ENCODE measurements around the gene CPSF4L. TPM values are rescaled to one million over a fixed set of nuclear protein-coding genes. Genes with fewer than 3 reads are reported as not detected.
"Not testable (repeated sequence)": the region's sequence is repeated elsewhere in the genome, so short reads cannot be mapped to it uniquely, and the experiment has no call there.

CPSF4L gene, protein sequence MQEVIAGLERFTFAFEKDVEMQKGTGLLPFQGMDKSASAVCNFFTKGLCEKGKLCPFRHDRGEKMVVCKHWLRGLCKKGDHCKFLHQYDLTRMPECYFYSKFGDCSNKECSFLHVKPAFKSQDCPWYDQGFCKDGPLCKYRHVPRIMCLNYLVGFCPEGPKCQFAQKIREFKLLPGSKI
- under 1 TPM in 2 of 12 donors, not detected in 10; 0.20 to 0.24 TPM for polyA plus RNA-seq (ENCODE audit: insufficient read length in 12 of 12)
- long read RNA-seq, donor 1 = 0 reads
- long read RNA-seq, donor 2 = 0 reads
- long read RNA-seq, donor 3 = 0 reads
- long read RNA-seq, donor 4 = 0 reads
- long read RNA-seq, donor 5 = 0 reads
- long read RNA-seq, donor 6 = 0 reads
- long read RNA-seq, donor 7 = 0 reads
- long read RNA-seq, donor 8 = 0 reads
- long read RNA-seq, donor 9 = 0 reads
- long read RNA-seq, donor 10 = 0 reads
- long read RNA-seq, donor 11 = 0 reads

DNA sequence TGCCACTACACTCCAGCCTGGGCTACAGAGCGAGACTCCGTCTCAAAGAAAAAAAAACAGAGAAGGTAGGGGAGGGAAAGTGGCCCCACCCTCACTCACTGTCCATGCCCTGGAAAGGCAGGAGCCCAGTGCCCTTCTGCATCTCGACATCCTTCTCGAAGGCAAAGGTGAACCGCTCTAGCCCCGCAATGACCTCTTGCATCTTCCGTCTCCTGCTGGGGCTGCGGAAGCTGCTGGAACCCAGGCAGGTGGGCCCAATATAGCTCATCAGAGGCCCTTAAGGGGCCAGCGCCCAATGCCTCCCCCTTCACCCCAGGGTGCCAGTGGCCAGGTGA lies at the start of gene CPSF4L:
TSS of gene CPSF4L (minus strand) at position 264 of the 335 bp plus-strand sequence. CDS start at position 202, 62 bp downstream.
- no peak for DNase-seq

DNA sequence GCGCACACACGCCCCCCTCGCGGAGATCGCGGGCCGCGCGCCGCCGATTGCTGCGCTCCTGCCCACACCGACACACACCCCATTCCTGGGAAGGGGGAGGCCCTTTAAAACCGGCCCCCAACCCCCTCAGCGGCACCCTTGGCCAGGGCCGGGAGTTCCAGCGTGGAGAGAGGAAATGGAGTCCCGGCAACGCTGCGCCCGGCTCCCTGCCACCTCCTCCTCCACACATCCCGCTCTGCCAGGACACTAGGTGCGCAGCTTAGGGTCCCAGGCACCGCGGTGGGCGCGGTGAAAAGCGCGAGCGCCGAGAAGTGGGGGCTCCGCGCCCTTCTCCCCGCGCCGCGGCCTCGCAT lies 49.7 kb upstream of the CPSF4L start:
- DNase-seq = no peak

DNA sequence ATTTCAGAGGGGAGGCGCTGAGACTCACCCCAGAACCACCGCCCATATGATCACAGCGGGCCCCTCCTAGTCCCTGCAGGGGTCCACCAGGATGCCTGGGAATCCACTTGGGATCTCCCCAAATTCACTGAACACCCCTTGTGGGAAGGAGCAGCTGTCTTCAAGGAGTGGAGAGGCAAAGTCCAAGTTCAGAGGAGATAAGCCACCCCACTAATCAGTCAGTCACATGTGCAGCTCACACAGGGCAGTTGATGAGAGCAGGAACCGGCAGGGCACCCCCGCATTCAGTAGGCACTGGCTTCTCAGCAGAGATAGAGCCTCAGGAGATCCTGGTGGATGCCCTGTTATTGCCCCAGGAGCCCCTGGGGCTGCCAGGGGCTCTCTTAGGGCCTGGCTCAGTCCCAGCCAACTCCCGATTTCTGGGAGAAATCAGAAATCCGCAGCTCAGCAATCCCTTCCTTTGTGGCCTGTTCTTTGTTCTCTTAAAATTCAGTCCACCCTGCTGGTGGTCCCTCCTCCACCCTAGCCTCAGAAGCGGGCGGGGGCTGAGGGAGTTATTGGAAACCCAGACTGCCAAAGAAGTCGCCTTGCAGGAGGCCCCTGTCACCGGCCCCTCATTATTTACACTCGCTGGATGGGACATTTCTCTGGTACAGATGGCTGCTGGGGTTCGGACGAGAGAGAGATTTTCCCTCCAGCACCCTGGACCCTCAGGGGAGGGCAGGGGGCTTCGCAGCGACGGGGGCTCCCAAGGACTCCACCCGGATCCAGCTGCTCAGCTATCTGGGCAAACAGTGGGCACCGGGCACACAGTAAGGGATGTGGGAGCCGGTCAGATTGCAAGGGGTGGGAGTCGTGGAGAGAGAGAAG lies 48.3 kb upstream of the CPSF4L start:
- peak; percentile 30 for DNase-seq

DNA sequence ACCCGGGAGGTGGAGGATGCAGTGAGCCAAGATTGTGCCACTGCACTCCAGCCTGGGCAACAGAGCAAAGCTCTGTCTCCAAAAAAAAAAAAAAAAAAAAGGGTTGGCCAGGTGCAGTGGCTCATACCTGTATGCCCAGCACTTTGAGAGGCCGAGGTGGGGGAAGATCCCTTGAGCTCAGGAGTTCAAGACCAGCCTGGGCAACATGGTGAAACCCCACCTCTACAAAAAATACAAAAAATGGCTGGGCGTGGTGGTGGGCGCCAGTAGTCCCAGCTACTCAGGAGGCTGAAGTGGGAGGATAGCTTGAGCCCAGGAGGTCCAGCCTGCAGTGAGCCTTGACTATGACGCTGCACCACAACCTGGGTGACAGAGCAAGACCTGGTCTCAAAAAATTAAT lies 47.3 kb upstream of the CPSF4L start:
- DNase-seq = not testable (repeated sequence)

DNA sequence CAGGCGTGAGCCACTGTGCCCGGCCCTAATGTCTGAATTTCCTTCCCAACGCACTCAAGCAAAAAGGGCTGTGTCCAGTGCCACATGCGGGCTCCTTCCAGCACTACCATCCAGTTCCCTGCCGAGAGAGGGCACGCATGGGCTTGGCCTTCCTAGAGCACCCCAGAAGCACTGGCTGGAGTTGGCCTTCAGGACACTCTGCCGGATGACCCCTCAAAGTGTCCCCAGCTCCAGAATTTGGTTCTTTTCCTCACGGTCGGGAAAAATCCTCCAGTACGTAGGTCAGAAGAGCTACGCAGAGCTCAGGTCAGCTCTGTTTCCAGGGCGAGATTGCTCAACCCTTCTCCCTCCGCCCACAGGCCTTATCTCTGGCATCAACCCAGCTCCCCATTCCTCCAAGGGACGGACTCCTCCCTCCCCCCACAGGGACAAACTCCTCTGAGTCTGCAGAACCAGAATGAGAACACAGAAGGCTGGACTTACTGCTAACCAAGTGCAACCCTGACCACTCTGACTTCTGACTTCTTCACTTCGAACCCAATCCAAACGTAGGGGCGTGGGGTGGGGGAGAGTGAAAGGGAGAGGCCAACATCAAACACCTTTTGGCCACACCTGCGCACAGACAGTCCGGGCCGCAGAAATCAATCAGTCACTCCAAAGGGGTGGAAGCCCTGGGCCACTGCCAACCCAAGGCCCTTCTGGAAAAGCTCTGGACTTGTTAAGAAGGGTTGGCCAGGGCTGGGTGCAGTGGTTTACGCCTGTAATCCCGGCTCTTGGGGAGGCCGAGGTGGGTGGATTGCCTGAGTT lies 46.5 kb upstream of the CPSF4L start:
- no peak for DNase-seq

DNA sequence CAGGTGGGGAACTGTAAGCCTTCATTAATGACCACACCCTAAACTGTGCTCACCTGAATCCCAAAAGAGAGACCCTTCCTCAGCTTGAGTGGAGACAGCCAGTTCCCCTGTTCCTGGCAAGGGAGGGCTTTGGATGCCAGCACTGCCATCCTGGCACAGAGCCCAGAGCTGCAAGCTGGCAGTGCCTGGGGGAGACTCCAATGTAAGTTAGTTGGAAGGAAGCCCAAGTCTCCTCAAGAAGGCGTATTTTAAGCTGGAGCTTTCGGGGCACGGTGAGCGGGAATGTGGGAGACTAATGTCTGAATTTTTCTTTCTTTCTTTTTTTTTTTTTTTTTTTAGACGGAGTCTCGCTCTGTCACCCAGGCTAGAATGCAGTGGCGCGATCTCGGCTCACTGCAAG lies 45.5 kb upstream of the CPSF4L start:
- DNase-seq = no peak

DNA sequence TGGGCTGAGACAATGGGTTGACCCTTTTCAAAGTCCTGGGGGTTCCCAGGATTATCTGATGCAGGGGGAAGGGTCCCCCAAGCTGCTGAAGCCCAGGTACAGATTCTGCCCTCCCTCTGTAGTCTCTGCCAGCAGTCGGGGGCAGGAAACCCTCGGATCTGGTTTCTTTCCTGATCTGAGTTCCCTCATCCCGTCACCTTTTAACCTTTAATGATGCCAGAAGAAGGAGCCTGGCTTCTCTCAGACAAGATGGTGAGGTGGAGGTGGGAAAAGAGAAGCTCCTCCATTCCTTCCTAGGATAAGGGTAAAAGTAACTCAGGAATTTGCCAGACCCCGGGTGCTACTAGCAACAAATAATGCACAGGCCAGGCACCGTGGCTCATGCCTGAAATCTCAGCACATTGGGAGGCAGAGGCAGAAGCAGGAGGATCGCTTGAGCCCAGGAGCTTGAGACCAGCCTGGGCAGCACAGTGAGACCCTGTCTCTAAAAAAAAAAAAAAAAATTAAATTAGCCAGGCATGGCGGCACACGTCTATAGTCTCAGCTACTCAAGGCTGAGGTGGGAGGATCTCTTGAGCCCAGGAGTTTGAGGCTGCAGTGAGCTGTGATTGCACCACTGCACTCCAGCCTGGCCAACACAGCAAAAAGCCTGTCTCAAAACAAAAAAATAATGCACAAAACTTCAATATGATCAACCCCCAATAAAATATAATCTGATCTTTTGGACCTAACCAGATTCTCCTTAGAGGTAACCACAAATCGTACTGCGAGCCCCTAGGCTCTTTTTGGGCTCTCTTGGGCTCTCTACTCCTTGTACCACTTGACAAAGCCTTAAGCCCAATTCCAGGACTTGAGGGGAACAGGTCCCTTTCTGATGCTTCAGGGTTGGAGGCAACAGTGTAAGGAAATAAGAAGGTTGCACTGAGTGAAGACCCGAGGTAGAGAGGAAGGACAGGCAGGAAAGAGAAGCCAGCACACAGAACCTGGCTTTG lies 44.5 kb upstream of the CPSF4L start:
- DNase-seq = no peak

DNA sequence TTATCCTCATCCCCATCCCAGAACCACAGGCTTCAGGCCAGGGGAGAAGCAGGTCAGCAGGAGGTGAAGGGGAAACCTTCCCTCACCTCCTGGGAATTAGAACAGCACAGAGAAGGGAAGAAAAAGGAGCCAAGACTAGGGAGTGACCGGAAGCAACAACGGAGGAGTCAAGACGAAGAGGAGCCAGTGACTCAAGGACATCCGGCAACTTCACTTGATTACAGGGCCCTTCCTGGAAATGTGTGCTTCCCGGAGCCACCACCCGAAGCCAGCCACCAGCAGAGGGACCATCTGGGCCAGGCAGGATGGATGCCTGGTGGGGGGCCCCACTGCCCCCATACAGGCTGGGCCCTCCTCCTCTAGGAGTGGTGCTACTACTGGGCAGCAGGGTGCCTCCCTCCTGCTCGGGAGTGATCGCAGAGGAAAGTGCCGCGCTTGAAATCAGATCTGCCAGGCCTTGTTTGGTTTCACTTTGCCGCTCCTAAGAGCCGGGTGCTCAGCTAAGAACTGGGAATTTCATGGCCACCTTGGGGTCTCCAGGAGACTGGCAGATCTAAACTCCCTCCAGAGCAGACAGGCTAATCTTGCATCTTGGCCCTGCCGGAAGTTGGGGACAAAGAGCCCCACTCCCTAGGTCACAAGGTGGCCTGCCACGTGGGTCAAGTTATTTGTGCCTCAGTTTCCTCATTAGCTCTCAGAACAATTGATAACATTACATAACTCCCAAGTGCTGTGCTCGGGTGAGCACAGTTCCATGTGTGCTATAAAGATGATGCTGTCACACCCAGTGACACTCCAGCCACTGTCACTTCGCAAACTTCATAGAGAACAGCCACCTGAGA lies 43.5 kb upstream of the CPSF4L start:
- DNase-seq = peak; percentile 66

DNA sequence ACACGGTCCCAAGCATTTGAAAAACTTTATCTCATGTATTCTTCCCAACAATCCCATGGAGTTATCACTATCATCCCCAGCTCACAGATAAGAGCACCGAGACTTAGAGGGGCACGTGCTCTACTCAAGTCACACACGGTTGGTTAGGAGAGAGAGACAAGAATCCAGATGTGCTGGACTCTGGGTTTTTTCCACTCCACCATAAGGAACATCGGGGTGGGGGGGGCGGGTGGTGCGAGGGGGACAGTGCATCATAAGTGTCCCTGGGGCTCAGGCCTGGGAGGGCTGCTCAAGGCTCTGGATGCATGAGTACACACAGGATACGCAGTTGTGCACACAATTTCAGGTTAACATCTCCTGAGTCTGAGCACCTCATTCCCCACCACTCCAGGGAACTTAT lies 42.8 kb upstream of the CPSF4L start:
- peak; percentile 41 for DNase-seq

DNA sequence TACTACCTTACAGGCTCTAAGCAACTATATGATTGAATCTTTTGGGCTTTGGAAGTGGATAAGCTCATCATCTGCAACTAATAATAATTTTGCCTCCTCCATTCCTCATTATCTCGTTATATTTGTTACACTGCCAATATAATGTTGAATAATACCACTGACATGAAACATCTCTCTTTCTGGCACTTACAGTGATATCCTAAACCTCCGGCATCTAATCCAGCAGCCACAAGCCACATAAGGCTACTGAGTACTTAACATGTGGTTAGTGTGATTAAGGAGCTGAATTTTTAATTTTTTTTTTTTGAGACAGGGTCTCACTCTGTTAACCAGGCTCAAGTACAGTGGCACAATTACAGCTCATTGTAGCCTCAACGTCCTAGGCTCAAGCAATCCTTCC lies 40.5 kb upstream of the CPSF4L start:
- DNase-seq = no peak

DNA sequence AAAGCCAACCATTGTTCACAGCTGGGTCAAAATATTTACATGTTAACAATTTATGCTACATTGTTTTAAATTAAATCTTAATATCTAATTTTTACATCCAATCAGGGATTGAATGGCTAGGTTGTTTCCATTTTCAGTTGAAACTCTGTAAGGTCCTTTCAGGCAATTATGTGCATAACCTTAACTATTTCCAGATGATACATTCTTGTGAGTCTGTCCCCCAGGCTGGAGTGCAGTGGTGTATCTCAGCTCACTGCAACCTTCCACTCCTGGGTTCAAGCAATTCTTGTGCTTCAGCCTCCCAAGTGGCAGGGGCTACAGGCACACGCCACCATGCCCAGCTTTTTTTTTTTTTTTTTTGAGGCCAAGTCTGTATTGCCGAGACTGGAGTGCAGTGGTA lies 39.7 kb upstream of the CPSF4L start:
- DNase-seq = no peak

DNA sequence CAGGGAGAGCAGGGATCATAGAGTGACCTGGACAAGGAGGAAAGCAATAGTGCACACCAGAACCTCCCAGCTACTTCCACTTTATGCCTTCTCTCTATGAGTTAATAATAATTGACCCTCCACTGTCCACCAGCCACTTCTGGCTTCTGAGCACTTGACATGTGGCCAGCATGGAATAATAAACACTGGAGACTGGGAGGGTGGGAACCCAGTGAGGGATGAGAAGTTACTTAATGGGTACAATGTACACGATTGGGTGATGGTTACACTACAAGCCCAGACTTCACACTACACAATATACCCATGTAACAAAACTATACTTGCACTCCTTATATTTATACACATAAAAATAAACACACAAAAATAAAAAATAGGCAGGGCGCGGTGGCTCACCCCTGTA lies 38.7 kb upstream of the CPSF4L start:
- DNase-seq = no peak

DNA sequence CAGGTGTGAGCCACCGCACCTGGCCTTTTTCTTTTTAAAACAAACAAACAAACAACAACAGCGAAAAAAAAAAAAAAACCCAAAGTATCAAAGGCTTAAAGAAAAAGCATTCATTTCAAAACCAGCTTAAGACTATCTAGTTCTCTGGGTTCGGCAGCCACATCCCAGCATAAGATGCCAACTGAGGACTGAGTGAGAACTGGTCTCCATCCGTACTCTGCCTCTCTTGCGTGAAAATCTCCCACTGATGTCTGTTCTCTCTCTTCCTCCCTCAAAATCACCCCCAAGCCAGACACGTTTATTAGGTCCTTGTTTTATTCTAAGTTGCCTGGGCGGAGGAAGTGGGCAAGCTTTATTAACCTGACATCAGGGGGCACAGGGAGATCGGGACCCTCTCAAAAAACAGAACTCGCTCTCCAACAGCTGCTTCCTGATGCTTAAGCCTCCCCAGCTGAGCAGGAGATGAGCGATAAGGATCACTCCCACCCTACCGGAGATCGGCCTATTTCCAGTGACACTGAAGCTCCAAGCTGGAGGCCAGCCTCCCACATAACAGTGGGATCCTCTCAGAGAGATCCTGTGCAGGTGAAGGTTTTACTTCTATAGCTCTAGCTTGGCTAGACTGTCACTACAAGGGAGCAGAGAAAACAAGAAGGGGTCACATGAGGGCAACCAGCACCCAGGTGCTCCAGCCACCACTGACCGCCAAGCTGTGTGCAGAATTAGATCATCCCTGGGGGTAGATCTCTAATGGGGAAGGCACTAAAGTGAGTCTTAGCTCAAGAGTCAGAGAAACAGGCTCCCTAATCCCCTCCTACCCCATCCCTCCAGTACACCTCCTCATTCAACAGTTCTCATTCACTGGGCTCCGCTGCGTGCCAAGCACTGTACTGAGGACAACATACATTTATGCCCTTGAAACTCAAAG lies 36.5 kb upstream of the CPSF4L start:
- no peak for DNase-seq

DNA sequence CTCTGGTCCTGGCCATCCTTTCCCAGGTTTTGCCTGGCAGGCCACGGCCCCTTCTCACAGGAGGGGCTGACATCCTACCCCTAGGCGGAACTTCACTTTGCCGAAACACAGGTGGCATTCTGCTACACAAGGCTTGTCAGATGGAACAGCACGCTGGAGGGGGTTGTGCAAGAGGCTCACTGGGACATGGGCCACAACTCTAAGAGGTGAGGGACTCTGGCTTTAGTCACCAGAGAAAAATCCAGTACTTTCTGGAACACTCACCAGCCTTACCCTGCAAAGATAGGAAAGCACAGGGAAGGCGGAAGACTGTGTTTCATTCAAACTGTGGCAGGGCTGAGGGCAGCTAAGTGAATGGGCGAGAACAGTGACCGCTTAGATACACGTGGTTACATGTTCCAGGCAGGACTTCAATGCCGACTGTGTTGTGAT lies 31.8 kb upstream of the CPSF4L start:
- DNase-seq = no peak

DNA sequence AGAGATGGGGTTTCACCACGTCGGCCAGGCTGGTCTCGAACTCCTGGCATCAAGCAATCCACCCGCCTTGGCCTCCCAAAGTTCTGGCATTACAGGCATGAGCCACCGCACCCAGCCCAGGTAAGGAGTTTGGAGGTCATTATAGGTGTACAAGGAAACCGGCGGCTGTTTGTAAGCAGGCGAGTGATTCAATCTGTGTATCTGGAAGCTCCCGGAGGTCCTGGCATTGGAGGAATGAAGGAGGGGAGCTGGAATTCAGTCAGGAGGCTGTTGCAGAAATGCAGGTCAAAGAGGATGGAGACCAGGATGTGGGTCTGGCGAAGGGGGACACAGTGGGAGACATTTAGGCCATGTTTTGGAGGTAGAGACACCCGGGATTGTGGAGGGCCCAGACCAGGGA lies 31.4 kb upstream of the CPSF4L start:
- DNase-seq = no peak

DNA sequence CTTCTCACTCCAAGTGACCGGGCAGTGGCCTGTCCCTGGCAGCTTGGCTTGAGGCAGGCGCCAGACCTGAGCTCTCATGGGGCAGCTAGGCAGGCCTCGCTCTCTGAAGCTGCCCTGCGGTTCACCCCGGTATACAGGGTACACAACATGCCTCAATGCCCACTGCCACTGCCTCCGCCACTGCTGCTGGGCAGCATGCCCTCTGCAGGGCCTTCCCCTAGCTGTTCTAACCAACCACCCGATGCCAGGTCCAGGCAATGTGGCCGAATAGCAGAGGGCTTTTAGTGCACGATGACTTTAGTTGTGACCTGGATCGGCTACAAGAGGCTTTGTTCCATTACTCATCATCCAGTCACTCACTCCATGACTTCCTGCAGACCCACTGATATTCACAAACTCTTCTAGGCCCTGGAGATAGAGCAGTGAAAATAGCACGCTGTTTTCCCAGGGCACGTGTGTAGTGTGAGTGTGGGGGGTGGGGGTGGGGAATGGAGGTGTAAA lies 30.4 kb upstream of the CPSF4L start:
- no peak for DNase-seq

DNA sequence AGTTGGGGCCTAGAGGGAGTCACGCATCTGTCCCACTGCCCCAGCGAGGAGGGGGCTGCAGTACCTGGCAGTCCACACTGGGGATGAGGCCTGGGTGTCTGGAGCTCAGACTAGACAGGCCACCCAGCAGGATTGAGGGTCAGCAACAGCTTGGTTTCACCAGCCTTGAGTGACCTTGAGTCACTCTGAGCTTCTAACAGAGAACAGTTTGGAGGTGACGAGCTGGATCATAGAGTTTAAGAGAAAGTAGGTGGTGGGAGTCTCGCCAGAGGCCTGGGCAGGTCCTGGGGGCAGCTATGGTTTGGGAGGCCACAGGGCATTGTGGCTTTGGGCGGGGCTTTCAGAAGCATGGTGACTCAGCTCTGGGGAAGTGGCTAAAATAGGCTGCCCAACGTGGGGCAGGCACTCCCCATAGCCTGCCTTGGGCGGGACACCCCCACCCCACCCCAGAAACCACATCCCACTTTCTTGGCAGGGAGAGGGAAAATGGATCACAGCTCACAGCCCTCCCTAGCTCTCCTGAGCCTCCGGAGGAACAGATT lies 29.7 kb upstream of the CPSF4L start:
- no peak for DNase-seq

Data from muscle of arm (tissue), 14 donors.